Measurements from ENCODE around the gene SLC12A6. TPM values are rescaled to one million over a fixed set of nuclear protein-coding genes. Genes with fewer than 3 reads are reported as not detected.
A peak's percentile ranks its signal among the peaks of the same experiment; 100 is the strongest.
"Not testable (repeated sequence)": the region's sequence is repeated elsewhere in the genome, so short reads cannot be mapped to it uniquely, and the experiment has no call there.

The SLC12A6 gene
- total RNA-seq, 2 donors from 2014 or later: 25.2 to 33.6 TPM

GRCh38 chr15:34342737-34343575, 5.4 kb upstream of the SLC12A6 start, which contains the start of the genes NOP10 and NUTM1:
Gene NOP10, minus strand, starts transcription at chr15:34343136. Its CDS starts 63 bp downstream, at chr15:34343073.
Gene NUTM1, plus strand, starts transcription at chr15:34343315. Its CDS starts 382 bp downstream, at chr15:34343697.
- Mint-ChIP-seq H3K4me3 (no peak within 1 kb of the TSS), H3K36me3 (ENCODE audit: low read depth) (peaks cover 43% of the 10 kb centered on the region), H3K4me1 (peaks cover 16% of the 10 kb centered on the region), H3K27me3 (no peaks in the 10 kb centered on the region), H3K27ac (no peak within 1 kb of the TSS), H3K9me3 (no peaks in the 10 kb centered on the region)
- ATAC-seq (replicated peaks): peak; percentile 96

DNA sequence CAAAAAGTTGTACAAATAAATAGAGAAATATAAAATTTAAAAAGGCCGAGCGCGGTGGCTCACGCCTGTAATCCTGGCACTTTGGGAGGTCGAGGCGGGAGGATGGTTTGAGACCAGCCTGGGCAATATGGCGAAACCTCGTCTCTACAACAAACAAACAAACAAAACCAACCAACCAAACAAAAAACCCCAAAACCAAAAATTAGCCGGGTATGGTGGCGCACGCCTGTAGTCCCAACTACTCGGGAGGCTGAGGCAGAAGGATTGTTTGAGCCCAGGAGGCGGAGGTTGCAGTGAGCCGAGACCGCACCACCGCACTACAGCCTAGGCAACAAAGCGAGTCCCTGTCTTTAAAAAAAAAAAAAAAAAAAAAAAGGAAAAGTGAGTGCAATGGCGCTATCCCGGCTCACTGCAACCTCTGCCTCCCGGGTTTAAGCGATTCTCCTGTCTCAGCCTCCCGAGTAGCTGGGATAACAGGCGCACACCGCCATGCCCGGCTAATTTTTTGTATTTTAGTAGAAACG, 4.7 kb upstream of the SLC12A6 start:
- H3K4me3 Mint-ChIP-seq; H3K27me3 Mint-ChIP-seq; ATAC-seq (replicated peaks); H3K27ac Mint-ChIP-seq; H3K9me3 Mint-ChIP-seq: not testable (repeated sequence)
- peaks cover 44% of the 10 kb centered on the region for H3K36me3 Mint-ChIP-seq (ENCODE audit: low read depth)
- peaks cover 16% of the 10 kb centered on the region for H3K4me1 Mint-ChIP-seq

DNA sequence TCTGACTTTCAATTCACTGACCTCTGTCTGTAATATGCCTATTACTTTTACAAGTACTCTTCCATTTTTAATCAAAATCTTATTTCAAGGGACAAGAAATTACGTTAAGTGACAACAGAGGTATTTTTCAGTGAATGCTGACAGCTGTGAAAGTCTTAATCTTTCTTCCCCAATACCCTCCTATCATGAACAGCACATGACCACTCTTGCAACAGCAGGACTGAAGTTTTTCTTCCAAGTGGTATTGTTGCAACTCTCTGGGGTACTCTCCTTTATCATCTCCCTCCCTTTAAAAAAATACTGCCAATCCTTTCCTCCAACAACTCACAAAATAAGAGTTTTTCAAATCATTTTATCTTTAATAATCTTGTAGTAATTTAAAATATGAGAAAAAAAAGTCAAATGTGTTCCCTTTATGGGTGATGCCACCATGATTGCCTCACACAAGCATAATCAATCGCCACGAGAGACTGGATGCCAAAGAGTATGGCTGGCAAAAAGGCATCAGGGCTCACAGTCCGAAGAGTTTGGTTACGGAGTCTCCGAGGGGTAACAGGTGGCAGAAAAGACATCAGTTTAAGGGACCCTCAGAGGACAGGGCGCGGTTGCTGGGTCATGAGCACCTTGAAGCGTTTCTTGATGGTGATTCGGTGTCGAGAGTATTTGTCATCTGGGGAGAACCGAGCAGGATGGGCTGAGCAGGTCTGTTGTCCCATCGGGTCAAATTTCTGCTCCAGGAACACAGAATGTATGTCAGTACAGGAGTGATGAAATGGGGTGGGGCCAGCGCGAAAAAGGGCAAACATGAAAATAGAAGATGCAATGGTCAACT, 4.0 kb upstream of the SLC12A6 start:
- Mint-ChIP-seq H3K9me3 (no peaks in the 10 kb centered on the region), H3K4me3 (no peak overlapping the region), H3K36me3 (ENCODE audit: low read depth) (peaks cover 51% of the 10 kb centered on the region), H3K27ac (no peak overlapping the region), H3K27me3 (no peaks in the 10 kb centered on the region), H3K4me1 (peaks cover 21% of the 10 kb centered on the region)
- no peak for ATAC-seq (replicated peaks)

DNA sequence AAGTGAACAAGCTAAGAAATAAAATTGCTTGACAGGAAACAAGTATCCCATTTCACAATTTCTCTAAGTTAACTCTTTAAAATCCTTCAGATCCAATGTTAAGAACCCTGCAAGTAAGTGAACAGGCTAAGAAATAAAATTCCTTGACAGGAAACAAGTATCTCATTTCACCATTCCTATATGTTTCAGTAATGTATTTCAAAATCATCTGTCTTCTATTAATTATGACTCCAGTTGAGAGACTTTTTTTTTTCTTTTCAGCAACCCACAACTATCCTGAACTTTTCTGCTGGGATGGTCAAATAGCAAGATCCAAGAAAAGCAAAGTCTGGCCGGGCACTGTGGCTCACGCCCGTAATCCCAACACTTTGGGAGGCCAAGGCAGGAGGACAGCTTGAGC, 2.4 kb upstream of the SLC12A6 start:
- ATAC-seq (replicated peaks): no peak

DNA sequence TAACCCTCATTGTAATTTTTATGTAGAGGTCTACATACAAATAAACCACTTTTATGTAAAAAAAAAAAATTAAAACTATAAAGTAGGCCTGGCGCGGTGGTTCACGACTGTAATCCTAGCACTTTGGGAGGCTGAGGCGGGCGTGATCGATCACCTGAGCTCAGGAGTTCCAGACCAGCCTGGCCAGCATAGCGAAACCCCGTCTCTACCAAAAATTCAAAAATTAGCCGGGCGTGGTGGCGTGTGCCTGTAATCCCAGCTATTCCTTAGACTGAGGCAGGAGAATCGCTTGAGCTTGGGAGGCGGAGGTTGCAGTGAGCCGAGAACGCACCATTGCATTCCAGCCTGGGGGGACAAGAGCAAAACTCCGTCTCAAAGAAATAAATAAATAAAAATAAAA, 766 bp upstream of the SLC12A6 start:
- Mint-ChIP-seq H3K36me3 (ENCODE audit: low read depth) (peaks cover 58% of the 10 kb centered on the region), H3K4me3 (no peak overlapping the region), H3K9me3 (no peaks in the 10 kb centered on the region), H3K4me1 (peaks cover 30% of the 10 kb centered on the region), H3K27me3 (no peaks in the 10 kb centered on the region), H3K27ac (no peak overlapping the region)
- ATAC-seq (replicated peaks): no peak

More for the DNA sequence above, 2.4 kb upstream of the SLC12A6 start:
- H3K27ac Mint-ChIP-seq: no peak overlapping the region
- H3K36me3 Mint-ChIP-seq (ENCODE audit: low read depth): peaks cover 52% of the 10 kb centered on the region
- no peaks in the 10 kb centered on the region for H3K27me3 Mint-ChIP-seq
- H3K4me1 Mint-ChIP-seq: peaks cover 30% of the 10 kb centered on the region
- H3K4me3 Mint-ChIP-seq: no peak overlapping the region
- H3K9me3 Mint-ChIP-seq: no peaks in the 10 kb centered on the region

- H3K4me3 Mint-ChIP-seq: no peak overlapping the region
Observed at GRCh38 chr15:34336991-34337556, 507 bp downstream of the SLC12A6 start.

DNA sequence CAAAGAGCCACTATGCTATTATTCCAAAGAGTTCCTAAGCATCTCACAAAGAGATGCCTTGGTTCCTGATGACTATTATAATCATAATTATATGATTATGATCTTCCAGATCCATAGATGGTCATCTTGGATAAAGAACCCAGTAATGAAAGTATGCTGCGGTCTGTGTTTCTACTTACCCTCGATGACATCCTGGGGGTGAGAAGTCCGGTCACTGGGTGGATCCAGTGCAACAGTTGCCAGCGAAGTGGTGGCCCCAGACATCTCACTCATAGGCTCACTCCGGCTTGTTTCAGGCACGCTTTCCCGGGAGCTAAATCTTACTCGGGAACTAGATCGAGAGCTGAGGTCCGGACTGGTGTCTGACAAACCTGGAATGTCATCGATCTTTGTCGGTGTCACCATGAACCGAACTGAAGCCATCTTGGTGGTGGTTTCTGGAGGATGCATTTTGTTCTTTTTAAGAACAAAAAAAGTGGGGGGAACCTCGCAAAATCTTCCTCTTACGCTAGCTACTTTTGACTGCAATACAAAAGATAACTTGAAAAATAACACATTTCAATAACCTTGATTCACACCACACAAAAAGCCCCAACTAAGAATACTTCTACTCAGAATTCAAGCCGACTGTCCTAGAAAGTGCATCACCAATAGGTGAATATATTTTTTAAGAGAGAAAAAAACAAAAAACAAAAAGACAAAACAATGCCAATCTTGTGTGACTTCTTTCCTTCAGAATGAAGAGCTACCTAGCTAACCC, 1.2 kb downstream of the SLC12A6 start:
- Mint-ChIP-seq H3K4me1 (peaks cover 29% of the 10 kb centered on the region), H3K36me3 (ENCODE audit: low read depth) (peaks cover 50% of the 10 kb centered on the region)
- ATAC-seq (replicated peaks): no peak

More at GRCh38 chr15:34336991-34337556, 507 bp downstream of the SLC12A6 start:
- peak; percentile 3 for ATAC-seq (replicated peaks)
- peaks cover 56% of the 10 kb centered on the region for H3K36me3 Mint-ChIP-seq (ENCODE audit: low read depth)
- peaks cover 30% of the 10 kb centered on the region for H3K4me1 Mint-ChIP-seq
- H3K27me3 Mint-ChIP-seq: no peaks in the 10 kb centered on the region
- H3K9me3 Mint-ChIP-seq: no peaks in the 10 kb centered on the region
- peak overlapping the region; percentile 97 for H3K27ac Mint-ChIP-seq

DNA sequence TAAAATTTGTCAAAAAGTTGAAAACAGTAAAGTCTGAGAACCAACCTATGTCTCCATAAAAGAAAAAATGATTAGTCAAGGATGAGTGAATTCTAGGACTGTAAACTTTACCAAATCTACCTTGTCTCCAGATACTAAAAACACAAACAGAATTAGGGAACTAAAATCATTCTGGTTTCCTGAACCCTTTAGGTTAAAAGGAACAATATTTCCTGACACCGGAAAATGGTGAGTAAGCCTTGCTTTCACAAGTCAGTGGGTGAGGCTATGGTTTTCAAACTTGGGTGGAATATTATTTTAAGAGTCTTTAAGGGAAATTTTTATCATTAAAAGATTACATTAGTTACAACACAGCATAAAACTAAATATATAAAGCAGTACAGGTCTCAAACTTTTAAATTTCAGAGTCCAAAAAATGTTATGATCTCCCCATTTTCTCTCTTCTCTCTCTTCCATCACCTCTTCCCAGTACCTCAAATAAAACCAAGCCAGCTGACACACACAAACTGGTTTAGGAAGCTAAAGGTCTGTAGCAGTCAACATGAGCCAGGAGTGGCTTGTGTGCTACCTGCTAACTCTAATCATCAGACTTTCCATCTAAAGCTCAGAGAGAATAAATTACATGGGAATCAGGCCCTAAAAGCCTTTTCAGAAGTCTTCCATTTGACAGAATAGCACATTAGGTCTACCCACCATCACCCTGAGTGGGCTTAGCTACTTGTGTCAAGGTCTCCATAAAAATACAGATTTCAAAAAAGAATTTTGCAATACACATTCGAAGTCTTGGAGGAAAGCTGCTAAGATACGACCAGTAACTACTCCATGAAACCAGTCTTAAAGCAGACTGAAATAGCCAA, 2.2 kb downstream of the SLC12A6 start:
- H3K9me3 Mint-ChIP-seq: no peaks in the 10 kb centered on the region
- ATAC-seq (replicated peaks): peak; percentile 9
- peaks cover 26% of the 10 kb centered on the region for H3K4me1 Mint-ChIP-seq
- no peak overlapping the region for H3K4me3 Mint-ChIP-seq
- H3K27ac Mint-ChIP-seq: peak overlapping the region; percentile 97
- peaks cover 40% of the 10 kb centered on the region for H3K36me3 Mint-ChIP-seq (ENCODE audit: low read depth)
- no peaks in the 10 kb centered on the region for H3K27me3 Mint-ChIP-seq

More for the DNA sequence above, 1.2 kb downstream of the SLC12A6 start:
- Mint-ChIP-seq H3K4me3 (no peak overlapping the region), H3K27ac (peak overlapping the region; percentile 97), H3K9me3 (no peaks in the 10 kb centered on the region), H3K27me3 (no peaks in the 10 kb centered on the region)

- ATAC-seq (replicated peaks): no peak
- Mint-ChIP-seq H3K4me3 (no peak overlapping the region), H3K27me3 (no peaks in the 10 kb centered on the region), H3K36me3 (ENCODE audit: low read depth) (peaks cover 32% of the 10 kb centered on the region), H3K27ac (peak overlapping the region; percentile 97), H3K9me3 (no peaks in the 10 kb centered on the region), H3K4me1 (peaks cover 21% of the 10 kb centered on the region)
Observed at GRCh38 chr15:34334672-34335071, 2.9 kb downstream of the SLC12A6 start.

GRCh38 chr15:34332553-34333120, 4.9 kb downstream of the SLC12A6 start:
- Mint-ChIP-seq H3K4me1 (peaks cover 24% of the 10 kb centered on the region), H3K27ac (no peak overlapping the region), H3K4me3 (peak overlapping the region; percentile 50), H3K27me3 (no peaks in the 10 kb centered on the region), H3K9me3 (no peaks in the 10 kb centered on the region), H3K36me3 (ENCODE audit: low read depth) (peaks cover 15% of the 10 kb centered on the region)
- no peak for ATAC-seq (replicated peaks)

DNA sequence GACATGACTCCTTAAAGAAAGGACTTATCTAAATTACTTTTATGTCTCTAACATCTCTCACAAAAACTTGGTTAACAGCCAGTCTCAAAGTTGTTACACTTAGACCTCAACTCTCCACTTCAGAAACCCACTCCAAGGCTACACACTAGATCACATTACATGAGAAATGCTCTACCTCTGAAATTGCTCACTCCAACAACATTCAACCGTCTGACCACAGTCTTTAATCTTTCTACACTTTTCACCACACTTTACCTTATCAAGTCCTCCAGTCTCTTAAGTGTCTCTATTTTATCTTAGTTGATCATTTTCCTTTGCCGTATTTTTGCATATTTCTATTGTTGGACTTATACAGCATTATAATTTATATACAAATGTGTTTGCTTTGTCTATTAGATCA, 5.8 kb downstream of the SLC12A6 start:
- H3K27me3 Mint-ChIP-seq: no peaks in the 10 kb centered on the region
- H3K36me3 Mint-ChIP-seq (ENCODE audit: low read depth): peaks cover 9% of the 10 kb centered on the region
- H3K9me3 Mint-ChIP-seq: no peaks in the 10 kb centered on the region
- H3K4me3 Mint-ChIP-seq: peak overlapping the region; percentile 50
- peak overlapping the region; percentile 36 for H3K27ac Mint-ChIP-seq
- H3K4me1 Mint-ChIP-seq: peaks cover 21% of the 10 kb centered on the region
- ATAC-seq (replicated peaks): peak; percentile 37

DNA sequence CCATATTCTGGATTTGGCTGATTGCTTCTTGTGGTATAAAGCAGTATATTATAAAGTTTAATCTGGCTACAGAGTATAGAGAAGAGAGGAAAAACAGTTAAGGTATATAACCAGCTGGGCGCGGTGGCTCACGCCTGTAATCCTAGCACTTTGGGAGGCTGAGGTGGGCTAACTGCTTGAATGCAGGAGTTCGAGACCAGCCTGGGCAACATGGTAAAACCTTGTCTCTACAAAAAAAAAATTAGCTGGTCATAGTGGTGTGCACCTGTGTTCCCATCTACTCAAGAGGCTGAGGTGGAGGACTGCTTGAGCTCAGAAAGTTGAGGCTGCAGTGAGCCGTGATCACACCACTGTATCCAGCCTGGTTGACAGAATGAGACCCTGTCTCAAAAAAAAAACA, 7.3 kb downstream of the SLC12A6 start:
- Mint-ChIP-seq H3K36me3 (ENCODE audit: low read depth) (peaks cover 6% of the 10 kb centered on the region), H3K4me1 (peaks cover 11% of the 10 kb centered on the region), H3K4me3 (peak overlapping the region; percentile 22), H3K27me3 (no peaks in the 10 kb centered on the region), H3K27ac (no peak overlapping the region), H3K9me3 (no peaks in the 10 kb centered on the region)
- ATAC-seq (replicated peaks): no peak

GRCh38 chr15:34329006-34329405, 8.6 kb downstream of the SLC12A6 start:
- no peaks in the 10 kb centered on the region for H3K27me3 Mint-ChIP-seq
- no peak for ATAC-seq (replicated peaks)
- H3K9me3 Mint-ChIP-seq: no peaks in the 10 kb centered on the region
- H3K4me1 Mint-ChIP-seq: peaks cover 10% of the 10 kb centered on the region
- H3K4me3 Mint-ChIP-seq: peak overlapping the region; percentile 50
- peaks cover 3% of the 10 kb centered on the region for H3K36me3 Mint-ChIP-seq (ENCODE audit: low read depth)
- H3K27ac Mint-ChIP-seq: no peak overlapping the region
